HUDEP-2 (cell line): Measurements from ENCODE around the gene SUN2.
A peak's percentile ranks its signal among the peaks of the same experiment; 100 is the strongest.

Experiments
- DNase-seq, 76 experiments: peaks; one replicate each; lab custom pipeline; 2025; ENCODE audit not compliant: unreplicated experiment in 76 of 76; lab: John Stamatoyannopoulos, UW

SUN2 gene

GRCh38 chr22:38777087-38777671, 21.4 kb upstream of the SUN2 start:
- no peak for DNase-seq

GRCh38 chr22:38776086-38776485, 20.3 kb upstream of the SUN2 start:
- no peak for DNase-seq

DNA sequence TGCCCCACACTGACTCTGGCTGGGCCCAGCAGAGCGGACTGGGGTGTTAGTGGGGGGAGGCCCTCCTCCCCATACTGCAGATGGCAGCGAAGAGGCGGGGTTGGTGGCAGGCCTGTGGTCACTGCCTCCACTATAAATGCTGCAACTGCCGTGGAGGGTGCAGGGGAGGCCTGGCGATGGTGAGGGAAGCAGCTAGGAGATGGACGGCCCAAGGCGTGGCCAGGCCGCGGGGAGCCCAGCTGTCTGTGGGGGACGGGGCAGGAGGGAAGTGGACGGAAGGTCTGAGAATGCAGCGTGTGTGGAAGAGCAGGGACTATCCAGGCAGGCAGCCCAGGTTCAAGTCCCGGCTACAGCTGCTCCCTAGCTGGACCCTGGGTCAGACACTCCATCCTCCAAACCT, 19.9 kb upstream of the SUN2 start:
- no peak for DNase-seq

DNA sequence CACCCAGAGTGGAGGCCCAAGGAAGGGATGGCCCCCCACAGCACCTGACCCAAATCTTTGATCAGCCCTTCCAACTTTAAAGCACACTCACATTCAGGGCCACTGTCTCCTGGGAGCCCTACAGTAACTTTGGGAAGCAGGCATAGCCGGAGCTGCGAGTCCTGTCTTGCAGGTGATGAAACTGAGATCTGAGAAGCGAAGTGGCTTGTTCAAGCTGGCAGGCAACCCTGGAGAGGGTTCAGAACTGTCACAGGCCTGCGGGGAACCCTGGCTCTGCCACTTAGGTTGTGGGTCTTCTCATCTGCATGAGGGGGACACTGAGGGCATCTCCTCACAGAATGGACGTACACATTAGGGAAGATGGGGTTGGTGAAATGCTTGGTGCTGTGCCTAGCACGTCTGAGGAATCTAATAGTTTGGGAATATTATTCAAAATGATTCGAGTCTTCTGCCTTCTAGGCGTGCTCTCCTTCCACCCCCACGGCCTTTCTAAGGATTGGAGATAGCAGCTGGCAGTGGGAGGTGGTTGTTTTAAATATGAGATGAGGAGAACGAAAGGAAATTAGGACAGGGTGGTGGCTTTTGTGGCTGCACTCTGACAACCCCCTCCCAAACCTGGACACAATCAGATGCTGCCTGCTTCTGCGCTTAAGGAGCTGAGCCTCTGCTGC, 18.8 kb upstream of the SUN2 start:
- DNase-seq: no peak

- no peak for DNase-seq
These were observed 17.7 kb upstream of the SUN2 start for GRCh38 chr22:38773363-38773946.

GRCh38 chr22:38772623-38772873, 16.8 kb upstream of the SUN2 start:
- DNase-seq: no peak

- DNase-seq: no peak
These were observed 14.6 kb upstream of the SUN2 start for GRCh38 chr22:38770257-38770949.

DNA sequence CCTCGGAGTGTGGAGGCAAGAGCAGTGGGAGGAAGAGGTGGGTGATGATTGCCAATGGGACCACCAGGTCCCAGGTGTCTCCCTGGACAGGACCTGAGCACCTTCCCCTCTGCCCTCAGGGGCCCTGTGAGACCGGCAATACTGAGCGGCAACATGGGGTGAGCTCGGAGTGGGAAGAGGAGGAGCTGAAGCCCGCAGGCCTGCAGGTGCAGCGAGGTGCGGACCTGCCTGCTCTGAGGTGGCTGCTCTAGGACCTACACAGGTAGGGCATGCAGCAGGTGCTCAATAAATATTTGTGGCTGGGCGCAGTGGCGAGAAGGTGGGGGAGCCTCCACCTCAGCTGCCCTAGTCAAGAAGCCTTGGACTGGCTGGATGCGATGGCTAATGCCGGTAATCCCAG, 12.2 kb upstream of the SUN2 start:
- no peak for DNase-seq

- DNase-seq: no peak
These were observed 11.5 kb upstream of the SUN2 start for GRCh38 chr22:38767313-38767712.

DNA sequence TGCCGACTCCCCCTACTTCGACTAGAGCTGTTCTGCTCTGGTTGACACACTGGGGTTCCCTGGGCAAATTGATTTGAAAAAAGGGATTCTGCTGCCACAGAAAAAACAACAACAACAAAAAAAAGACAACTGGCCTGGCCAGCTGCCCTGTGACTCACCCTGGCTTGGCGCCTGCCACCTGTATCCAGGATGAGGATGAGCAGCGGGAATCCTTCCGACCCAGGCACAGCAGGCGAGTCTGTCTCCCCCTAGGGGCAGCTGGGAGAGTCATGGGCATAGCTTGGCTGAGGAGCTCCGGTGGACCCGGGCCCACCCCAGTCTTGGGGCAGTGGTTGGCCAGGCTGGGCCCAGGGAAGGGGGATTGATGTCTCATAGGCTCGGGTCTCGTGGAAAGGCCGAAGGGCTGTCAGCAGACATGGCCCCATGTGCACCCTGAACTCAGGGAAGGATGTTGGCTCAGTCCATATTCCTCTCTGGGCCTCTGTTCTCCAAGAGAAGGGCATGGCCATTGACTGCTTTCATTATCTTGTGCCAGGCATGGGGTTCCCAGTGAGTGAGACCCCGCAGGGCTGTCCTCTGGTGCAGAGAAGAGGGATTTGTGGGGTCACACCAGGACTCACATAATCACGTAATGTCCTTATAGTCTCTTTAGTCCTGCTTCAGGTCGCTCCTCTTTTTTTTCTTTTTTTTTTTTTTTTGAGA, 10.4 kb upstream of the SUN2 start:
- peak in 8 of 76 experiments; percentile 11 to 26 (median 14) for DNase-seq

DNA sequence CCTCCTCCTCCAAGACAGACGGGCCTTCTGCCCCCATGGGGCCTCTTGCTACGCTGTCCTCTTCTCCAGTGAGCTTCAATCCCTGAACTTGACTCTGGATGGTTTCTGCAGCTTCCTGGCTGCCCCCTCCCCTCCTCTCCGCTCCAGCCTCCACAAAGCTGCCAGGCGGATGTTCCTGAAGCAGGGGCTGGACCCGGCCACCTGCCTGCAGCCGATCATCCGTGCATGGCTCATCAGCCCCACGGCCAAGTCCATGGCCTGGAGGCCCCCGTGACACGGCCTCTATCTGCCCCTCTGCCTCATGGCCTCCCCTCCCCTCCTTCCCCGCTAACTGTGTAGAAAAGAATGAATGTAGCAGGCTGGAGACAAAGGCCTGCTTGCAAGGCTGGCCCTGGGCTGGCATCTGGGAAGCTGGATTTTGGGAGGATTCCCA, 6.8 kb upstream of the SUN2 start:
- DNase-seq: no peak

DNA sequence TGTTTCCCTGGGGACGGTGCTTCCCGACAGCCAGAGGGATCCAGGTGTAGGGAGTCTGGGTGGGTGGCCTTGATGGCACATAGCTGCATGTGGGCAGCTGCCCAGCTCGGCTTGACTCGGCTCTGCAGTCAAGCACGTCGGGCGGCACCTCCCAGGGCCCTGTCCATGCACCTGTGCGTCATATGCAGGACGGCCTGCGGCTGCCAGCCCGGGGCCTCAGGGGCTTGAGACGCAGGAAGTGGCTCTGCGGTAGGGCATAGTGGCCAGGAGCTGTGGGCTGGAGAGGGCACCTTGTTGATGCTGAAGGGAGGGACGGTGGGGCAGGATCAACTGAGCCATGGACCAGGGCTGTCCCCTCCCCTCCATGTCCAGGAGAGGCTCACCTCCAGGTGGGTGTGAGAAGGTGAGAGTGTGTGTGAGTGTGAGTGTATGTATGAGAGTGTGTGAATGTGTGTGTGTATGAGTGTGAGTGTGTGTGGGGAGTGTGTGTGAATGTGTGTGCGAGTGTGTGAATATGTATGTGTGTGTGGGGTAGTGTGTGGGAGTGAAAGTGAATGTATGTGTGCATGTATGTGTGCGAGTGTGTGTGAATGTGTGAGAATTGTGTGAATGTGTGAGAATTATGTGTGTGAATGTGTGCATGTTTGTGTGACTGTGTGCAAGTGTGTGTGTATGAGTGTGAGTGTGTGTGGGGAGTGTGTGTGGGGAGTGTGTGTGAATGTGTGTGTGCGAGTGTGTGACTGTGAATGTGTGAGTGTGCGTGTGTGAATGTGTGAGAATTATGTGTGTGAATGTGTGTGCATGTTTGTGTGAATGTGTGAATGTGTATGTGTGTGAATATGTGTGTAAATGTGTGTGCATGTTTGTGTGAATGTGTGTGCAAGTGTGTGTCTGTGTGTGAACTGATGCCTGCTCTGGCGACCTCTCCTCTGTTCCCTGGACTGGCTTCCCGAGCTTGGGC, 5.7 kb upstream of the SUN2 start:
- no peak for DNase-seq

DNA sequence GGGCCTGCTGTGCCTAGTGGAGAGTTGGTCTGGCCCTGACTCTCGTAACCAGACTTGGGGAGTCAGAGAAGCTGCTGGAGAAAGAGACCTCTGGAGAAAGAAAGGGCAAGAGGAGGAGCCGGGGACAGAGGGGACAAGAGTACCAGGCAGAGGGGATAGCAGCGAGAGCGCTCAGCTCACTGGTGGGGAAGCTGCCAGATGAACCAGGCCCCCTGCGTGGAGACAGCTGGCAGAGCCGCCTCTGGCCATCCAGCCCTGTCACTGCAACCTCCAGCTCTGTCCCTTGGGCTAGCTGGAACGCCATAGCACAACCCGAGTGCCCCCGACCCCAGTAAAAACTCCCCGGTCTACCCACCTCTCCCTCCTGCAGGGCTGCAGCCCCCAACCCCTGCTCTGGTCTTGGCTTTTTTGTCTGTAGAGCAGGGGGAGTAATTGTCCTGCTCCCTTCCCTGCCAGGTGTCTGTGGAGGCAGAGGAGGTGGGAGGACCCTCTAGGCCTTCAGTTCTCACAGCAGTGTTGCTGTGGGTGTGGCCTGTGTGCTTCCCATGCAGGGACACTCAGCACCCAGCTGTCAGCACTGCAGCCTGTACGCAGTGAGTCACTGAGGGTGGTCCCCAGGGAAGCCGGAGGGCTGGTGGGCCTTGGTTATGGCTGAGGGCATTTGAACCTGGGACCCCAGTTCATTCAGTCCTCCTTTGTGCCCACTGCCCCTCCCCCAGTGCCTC, 4.8 kb upstream of the SUN2 start:
- no peak for DNase-seq

DNA sequence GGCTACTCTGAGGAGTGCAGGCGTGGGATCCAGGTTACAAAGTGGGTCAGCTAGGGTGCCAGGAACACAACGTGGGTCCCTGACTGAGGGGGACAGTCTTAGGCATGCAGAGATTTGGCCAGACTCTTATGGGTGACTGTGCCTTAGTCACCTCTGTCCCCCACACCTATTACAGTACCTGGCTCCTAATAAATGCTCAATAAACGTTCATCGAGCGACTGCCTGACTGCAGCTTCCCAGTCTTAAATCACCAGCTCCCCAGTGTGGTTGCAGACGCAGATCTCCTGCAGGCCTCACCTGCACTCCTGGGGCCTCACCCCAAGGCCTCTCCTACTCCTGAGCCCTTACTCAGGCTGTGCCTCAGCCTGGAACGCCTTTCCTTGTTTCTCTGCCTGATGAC, 3.2 kb upstream of the SUN2 start:
- no peak for DNase-seq

GRCh38 chr22:38758276-38758945, 2.6 kb upstream of the SUN2 start:
- DNase-seq: no peak

DNA sequence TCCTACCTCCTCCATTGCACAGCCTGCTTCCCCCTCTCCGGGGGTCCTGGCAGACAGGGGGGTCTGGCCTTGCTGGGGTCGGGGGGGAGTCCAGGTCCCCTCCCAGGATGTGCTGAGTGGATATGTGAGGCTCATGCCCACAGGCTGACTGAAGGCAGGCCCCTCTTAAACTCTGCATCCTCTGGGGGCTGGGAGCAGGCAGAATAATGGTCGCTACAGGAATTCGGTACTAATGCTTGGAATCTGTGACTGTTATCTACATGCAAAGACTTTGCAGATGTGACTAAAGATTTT, 1.6 kb upstream of the SUN2 start:
- DNase-seq: no peak

DNA sequence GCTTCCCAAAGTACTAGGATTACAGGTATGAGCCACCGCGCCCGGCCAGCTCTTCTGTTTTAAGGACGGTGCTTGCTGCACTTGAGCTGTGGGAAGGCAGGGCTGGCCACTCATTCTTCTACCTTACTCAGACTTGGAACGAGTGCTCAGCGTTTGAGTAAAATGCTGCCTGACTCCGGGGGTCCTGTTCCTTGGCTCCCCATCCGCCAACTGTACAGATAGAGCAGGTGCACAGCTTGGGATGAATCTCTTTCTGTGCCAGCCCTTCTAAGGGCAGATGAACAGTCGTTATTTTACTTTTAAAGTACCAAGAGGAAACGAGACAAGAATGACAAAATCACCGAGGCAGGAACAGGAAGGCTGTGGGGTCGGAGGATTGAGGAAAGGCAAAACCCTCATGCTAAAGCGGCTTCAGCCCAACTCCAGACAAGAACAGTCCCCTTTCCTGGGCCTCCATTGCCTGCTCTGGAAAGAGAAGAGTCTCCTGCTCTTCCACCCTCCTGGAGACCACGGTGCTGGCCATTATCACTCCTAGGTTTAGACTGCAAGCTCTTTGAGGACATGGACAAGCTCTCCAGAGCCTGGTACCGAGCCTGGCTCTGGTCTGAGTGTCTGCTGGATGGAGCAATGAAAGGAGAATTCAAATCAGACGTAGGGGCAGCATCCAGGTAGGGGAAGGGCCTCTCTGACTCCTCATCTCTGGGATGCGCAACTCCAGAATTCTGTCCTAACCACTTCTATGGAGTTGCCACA, 1.1 kb upstream of the SUN2 start:
- no peak for DNase-seq

DNA sequence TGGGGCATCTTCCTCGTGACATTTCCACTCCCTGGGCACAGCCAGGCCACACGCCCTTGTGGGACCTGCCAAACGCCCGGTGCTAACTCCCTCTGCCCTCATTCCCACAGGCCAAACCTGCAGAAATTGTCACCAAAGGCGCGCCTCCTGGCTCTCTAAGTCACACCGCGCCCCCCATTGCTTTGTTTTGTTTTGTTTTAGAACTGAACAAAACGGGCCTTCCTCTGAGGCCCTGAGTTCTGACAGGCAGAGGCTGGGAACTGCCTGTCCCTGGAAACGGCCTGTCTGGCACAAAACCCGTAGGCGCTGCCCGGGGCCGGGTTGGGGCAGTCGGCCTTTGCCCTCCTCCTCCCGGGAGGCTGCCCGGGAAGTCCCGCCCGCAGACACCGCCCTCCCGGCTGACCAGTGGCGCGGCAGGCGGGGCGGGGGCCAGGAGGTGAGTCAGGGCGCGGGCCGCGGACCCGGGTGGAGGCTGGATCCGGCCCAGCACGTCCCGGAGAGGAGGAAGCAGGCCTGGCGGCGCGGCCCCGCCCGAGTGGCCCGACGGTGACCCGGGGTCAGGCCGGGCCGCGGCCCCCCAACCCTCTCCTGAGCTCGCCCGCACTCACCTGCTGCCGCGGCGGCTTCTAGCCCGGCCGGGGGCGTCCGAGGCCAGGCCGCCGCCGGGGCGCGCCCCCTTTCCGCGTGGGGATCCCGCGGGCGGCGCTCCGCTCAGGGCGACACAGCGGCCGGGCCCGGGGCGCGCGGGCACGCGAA, 465 bp downstream of the SUN2 start:
- DNase-seq: peak in 63 of 76 experiments; percentile 10 to 82 (median 55)
